ENCODE results near the gene GLP2R. TPM values are rescaled to one million over a fixed set of nuclear protein-coding genes. Genes with fewer than 3 reads are reported as not detected.

Gene GLP2R
- total RNA-seq, 4 donors from 2014 or later, result 1.1 TPM; not detected in 3

DNA sequence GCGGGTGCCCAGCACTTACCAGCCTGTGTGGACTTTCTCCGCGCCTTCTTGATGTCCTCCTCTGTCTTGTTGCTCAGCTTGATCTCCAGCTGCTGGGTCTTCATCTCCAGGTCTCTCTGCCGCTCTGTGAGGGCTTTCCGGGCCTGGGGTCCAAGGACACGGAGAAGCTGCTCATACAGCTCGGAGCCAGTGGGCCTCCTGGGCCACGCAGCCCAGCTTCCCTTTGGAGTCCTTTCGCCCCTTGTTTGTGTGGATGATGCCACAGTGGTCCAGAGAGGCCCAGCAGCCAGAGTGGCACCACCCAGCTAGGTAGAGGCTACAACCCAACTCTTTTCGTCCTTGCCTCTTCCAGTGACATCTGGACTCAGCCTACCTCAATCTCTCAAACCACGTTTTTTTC is 99.7 kb downstream of the GLP2R start:
- Histone ChIP-seq H3K4me1 (no peaks in the 10 kb centered on the region), H3K9me3 (no peaks in the 10 kb centered on the region), H3K4me3 (no peak overlapping the region), H3K27ac (no peak overlapping the region), H3K27me3 (no peaks in the 10 kb centered on the region), H3K36me3 (no peaks in the 10 kb centered on the region)
- TF ChIP-seq, protein P1, sequence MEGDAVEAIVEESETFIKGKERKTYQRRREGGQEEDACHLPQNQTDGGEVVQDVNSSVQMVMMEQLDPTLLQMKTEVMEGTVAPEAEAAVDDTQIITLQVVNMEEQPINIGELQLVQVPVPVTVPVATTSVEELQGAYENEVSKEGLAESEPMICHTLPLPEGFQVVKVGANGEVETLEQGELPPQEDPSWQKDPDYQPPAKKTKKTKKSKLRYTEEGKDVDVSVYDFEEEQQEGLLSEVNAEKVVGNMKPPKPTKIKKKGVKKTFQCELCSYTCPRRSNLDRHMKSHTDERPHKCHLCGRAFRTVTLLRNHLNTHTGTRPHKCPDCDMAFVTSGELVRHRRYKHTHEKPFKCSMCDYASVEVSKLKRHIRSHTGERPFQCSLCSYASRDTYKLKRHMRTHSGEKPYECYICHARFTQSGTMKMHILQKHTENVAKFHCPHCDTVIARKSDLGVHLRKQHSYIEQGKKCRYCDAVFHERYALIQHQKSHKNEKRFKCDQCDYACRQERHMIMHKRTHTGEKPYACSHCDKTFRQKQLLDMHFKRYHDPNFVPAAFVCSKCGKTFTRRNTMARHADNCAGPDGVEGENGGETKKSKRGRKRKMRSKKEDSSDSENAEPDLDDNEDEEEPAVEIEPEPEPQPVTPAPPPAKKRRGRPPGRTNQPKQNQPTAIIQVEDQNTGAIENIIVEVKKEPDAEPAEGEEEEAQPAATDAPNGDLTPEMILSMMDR (IDR thresholded peaks at IDR 0.05 in 4 of 5, conservative IDR thresholded peaks at IDR 0.05 in 1 of 5), result no peak
- TF ChIP-seq POLR2A (IDR thresholded peaks at IDR 0.05), result no peak
- in situ Hi-C loops (cut with MboI; ENCODE audit: low sequenced_read_pairs in 4 of 4) (loop anchor here in 1 of 4 donors (10.0 kb wide), 1 partner anchor 299 kb away; no protein-coding TSS in a partner anchor), intact Hi-C loops (cut with DNase I; ENCODE audit: low total_unique reads) (loop anchor here (2.0 kb wide), 1 partner anchor 33 kb away; no protein-coding TSS in a partner anchor)
- DNase-seq (no peak), ATAC-seq (no peak)

- in situ Hi-C loops (cut with MboI; ENCODE audit: low sequenced_read_pairs in 4 of 4) (loop anchor here in 1 of 4 donors (10.0 kb wide), 1 partner anchor 299 kb away; no protein-coding TSS in a partner anchor), intact Hi-C loops (cut with DNase I; ENCODE audit: low total_unique reads) (no loop called here)
- Histone ChIP-seq H3K27me3 (peaks cover 0 to 3% (median 0%) of the 10 kb centered on the region in 3 donors), H3K27ac (no peak overlapping the region), H3K9me3 (no peaks in the 10 kb centered on the region), H3K36me3 (no peaks in the 10 kb centered on the region), H3K4me1 (no peaks in the 10 kb centered on the region), H3K4me3 (no peak overlapping the region)
- DNase-seq (no peak), ATAC-seq (no peak)
- TF ChIP-seq, protein P1 (IDR thresholded peaks at IDR 0.05 in 4 of 5, conservative IDR thresholded peaks at IDR 0.05 in 1 of 5), result no peak
Measured at GRCh38 chr17:9926150-9926804, 100.6 kb downstream of the GLP2R start.

DNA sequence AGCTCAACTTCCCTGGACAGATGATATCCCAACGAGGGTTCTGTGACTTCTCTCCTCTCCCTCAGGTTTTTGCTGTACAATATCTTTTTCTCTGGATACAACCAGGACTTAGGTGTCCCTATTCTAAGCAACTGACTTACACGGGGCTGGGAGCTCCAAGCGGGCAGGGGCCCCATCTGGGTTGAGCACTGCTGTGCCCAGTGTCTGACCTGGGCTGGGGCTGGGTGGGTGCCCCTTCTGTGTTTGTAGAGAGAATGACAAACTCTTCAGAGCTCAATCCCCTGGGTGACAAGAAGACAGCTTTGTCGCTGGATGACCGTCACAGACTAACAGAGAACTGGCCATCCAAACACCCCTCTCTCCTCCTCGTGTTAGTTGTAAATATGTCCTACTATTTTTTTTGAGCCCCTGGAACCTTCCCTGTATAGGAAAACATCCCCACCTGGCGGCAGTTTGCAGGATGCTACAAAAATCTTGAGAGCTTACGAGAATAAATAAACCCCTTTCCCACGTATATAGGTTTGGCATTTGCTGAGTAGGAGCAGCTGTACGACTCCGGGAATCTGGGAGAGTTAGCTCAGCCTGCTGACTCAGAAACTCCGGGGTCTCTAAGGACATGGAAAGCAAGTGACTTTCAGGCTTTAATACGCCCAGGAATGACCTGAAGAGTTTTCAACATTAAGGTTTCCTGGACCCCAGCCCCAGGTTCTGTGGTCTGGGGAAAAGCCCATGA is 103.0 kb downstream of the GLP2R start:
- intact Hi-C loops (cut with DNase I; ENCODE audit: low total_unique reads), result loop anchor here (2.0 kb wide), 1 partner anchor 54 kb away; no protein-coding TSS in a partner anchor

DNA sequence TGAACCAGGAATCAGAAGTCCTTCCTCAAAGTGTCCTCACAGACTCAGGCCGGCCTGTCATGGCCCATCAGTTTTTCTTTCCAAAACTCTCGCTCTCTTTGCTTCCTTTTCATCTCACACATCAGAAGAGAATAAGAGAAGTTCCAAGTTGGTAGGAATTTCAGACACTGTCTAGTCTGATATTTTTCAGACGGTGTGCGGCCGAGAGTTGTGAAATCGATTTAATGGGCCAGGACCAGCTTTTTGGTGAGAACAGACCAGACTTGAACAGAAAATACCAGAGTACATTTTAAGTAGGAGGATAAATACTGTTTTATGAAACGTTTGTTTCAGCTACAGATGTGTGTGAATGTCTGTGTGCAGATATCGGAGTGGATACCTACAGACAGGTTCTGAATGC is 104.1 kb downstream of the GLP2R start:
- Histone ChIP-seq H3K27ac (peak overlapping the region; percentile 25 to 47 (median 44)), H3K4me3 (no peak overlapping the region), H3K9me3 (no peaks in the 10 kb centered on the region), H3K36me3 (no peaks in the 10 kb centered on the region), H3K27me3 (peaks cover 0 to 6% (median 6%) of the 10 kb centered on the region in 3 donors), H3K4me1 (no peaks in the 10 kb centered on the region)
- TF ChIP-seq, protein P1 (IDR thresholded peaks at IDR 0.05 in 4 of 5, conservative IDR thresholded peaks at IDR 0.05 in 1 of 5), result no peak
- no peak for TF ChIP-seq POLR2A (IDR thresholded peaks at IDR 0.05)
- ATAC-seq, result peak in 1 of 2 donors; percentile 39
- intact Hi-C loops (cut with DNase I; ENCODE audit: low total_unique reads) (loop anchor here (2.0 kb wide), 1 partner anchor 53 kb away; no protein-coding TSS in a partner anchor), in situ Hi-C loops (cut with MboI; ENCODE audit: low sequenced_read_pairs in 4 of 4) (loop anchor here in 1 of 4 donors (10.0 kb wide), 1 partner anchor 295 kb away; no protein-coding TSS in a partner anchor)
- DNase-seq, result no peak

More for the DNA sequence above, 103.0 kb downstream of the GLP2R start:
- H3K4me1 ChIP-seq, result no peaks in the 10 kb centered on the region
- ATAC-seq, result peak; percentile 39 to 46
- H3K9me3 ChIP-seq, result no peaks in the 10 kb centered on the region
- H3K27ac ChIP-seq, result peak overlapping the region in 3 of 4 donors; percentile 13 to 47 (median 28)
- no peak overlapping the region for H3K4me3 ChIP-seq
- no peaks in the 10 kb centered on the region for H3K36me3 ChIP-seq
- TF ChIP-seq POLR2A (IDR thresholded peaks at IDR 0.05), result no peak
- TF ChIP-seq, protein P1 (IDR thresholded peaks at IDR 0.05 in 4 of 5, conservative IDR thresholded peaks at IDR 0.05 in 1 of 5), result peak in 2 of 5 experiments; percentile 26 to 34
- peaks cover 0 to 6% (median 6%) of the 10 kb centered on the region in 3 donors for H3K27me3 ChIP-seq
- DNase-seq, result no peak
- in situ Hi-C loops (cut with MboI; ENCODE audit: low sequenced_read_pairs in 4 of 4), result loop anchor here in 1 of 4 donors (10.0 kb wide), 1 partner anchor 296 kb away; no protein-coding TSS in a partner anchor

All from gastrocnemius medialis (tissue), 4 donors.